ENCODE results near the gene SPDEF. TPM values are rescaled to one million over a fixed set of nuclear protein-coding genes. Genes with fewer than 3 reads are reported as not detected.

SPDEF gene
- total and polyA plus RNA-seq, 10 of the 15 experiments (the other 5 are each of a cell fraction or from before 2014, with no cell fraction given): not detected

GRCh38 chr6:34559651-34560365, 3.7 kb upstream of the SPDEF start:
- intact Hi-C loops (cut with micrococcal nuclease; ENCODE audit: unreplicated experiment): no loop called here

More at GRCh38 chr6:34559651-34560365, 3.7 kb upstream of the SPDEF start:
- 56% methylated on average over 10 of the region's 10 CpGs for WGBS (ENCODE audit: insufficient coverage, insufficient replicate concordance, low lambda C conversion rate, missing lambda C conversion rate)
- in situ Hi-C loops (cut with MboI): no loop called here
- H3K4me3 ChIP-seq: no peak overlapping the region
- no peak overlapping the region for H2AFZ ChIP-seq (ENCODE audit: control insufficient read depth, low read depth, low read length)
- ChIA-PET RAD21 (ENCODE audit: unreplicated experiment) (interaction anchor here (1.0 kb wide), 1 partner anchor 179 kb away, joined by 3 read pairs; no protein-coding TSS in a partner anchor), SMC1A (ENCODE audit: uncharacterized antibody, unreplicated experiment) (interaction anchor here (1.1 kb wide), 1 partner anchor 51 kb away, joined by 4 read pairs; no protein-coding TSS in a partner anchor), POLR2A (no interaction called here), CTCF (interaction anchor here (1.4 kb wide), 1 partner anchor 99 kb away, joined by 5 read pairs; no protein-coding TSS in a partner anchor)
- no peak overlapping the region for H3K27ac ChIP-seq (ENCODE audit: control insufficient read depth, insufficient read depth)
- H3K9me3 ChIP-seq (replicated peaks; ENCODE audit: control insufficient read depth, insufficient read depth, low read length): no peaks in the 10 kb centered on the region
- H4K20me1 ChIP-seq (ENCODE audit: control insufficient read depth, insufficient read depth): no peaks in the 10 kb centered on the region
- BruUV-seq (replicated peaks): no TSS peak
- H3K36me3 ChIP-seq (ENCODE audit: control insufficient read depth in 2 of 2, insufficient read depth in 2 of 2, low read length in 1 of 2): no peaks in the 10 kb centered on the region
- H3K79me2 ChIP-seq (ENCODE audit: control insufficient read depth, insufficient read depth, low read length): no peaks in the 10 kb centered on the region
- DNase-seq (ENCODE audit: low read depth, low spot score) (no peak), ATAC-seq (no peak), FAIRE-seq (no peak)
- no peak overlapping the region for H3K9ac ChIP-seq (ENCODE audit: control insufficient read depth, insufficient read depth, low read length)
- no peak overlapping the region for H3K4me2 ChIP-seq (ENCODE audit: control insufficient read depth, insufficient read depth)
- TF ChIP-seq NFYB (IDR thresholded peaks at IDR 0.05; ENCODE audit: insufficient read depth, low read depth, low read length) (no peak), BHLHE40 (IDR thresholded peaks at IDR 0.05; ENCODE audit: borderline replicate concordance in 1 of 2, low read depth in 2 of 2, low read length in 1 of 2) (no peak), RELA (IDR thresholded peaks at IDR 0.05; ENCODE audit: borderline replicate concordance, partially characterized antibody) (no peak), CHD2 (IDR thresholded peaks at IDR 0.05; ENCODE audit: borderline replicate concordance, low read depth, low read length) (no peak), SPI1 (IDR thresholded peaks at IDR 0.05; ENCODE audit: borderline replicate concordance, insufficient read depth, low read depth, low read length) (no peak), MYB (IDR thresholded peaks at IDR 0.05; ENCODE audit: borderline replicate concordance, low read depth, low read length) (no peak), CBFB (IDR thresholded peaks at IDR 0.05; ENCODE audit: low read depth) (no peak), ATF3 (IDR thresholded peaks at IDR 0.05; ENCODE audit: borderline replicate concordance, extremely low read depth, low read depth, low read length) (no peak), JUNB (IDR thresholded peaks at IDR 0.05) (no peak), DPF2 (IDR thresholded peaks at IDR 0.05) (no peak), SREBF2 (IDR thresholded peaks at IDR 0.05; ENCODE audit: low read length) (no peak)
- TF ChIP-seq, protein P1, sequence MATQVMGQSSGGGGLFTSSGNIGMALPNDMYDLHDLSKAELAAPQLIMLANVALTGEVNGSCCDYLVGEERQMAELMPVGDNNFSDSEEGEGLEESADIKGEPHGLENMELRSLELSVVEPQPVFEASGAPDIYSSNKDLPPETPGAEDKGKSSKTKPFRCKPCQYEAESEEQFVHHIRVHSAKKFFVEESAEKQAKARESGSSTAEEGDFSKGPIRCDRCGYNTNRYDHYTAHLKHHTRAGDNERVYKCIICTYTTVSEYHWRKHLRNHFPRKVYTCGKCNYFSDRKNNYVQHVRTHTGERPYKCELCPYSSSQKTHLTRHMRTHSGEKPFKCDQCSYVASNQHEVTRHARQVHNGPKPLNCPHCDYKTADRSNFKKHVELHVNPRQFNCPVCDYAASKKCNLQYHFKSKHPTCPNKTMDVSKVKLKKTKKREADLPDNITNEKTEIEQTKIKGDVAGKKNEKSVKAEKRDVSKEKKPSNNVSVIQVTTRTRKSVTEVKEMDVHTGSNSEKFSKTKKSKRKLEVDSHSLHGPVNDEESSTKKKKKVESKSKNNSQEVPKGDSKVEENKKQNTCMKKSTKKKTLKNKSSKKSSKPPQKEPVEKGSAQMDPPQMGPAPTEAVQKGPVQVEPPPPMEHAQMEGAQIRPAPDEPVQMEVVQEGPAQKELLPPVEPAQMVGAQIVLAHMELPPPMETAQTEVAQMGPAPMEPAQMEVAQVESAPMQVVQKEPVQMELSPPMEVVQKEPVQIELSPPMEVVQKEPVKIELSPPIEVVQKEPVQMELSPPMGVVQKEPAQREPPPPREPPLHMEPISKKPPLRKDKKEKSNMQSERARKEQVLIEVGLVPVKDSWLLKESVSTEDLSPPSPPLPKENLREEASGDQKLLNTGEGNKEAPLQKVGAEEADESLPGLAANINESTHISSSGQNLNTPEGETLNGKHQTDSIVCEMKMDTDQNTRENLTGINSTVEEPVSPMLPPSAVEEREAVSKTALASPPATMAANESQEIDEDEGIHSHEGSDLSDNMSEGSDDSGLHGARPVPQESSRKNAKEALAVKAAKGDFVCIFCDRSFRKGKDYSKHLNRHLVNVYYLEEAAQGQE (IDR thresholded peaks at IDR 0.05; ENCODE audit: low read depth, low read length): no peak
- TF ChIP-seq, protein P2, sequence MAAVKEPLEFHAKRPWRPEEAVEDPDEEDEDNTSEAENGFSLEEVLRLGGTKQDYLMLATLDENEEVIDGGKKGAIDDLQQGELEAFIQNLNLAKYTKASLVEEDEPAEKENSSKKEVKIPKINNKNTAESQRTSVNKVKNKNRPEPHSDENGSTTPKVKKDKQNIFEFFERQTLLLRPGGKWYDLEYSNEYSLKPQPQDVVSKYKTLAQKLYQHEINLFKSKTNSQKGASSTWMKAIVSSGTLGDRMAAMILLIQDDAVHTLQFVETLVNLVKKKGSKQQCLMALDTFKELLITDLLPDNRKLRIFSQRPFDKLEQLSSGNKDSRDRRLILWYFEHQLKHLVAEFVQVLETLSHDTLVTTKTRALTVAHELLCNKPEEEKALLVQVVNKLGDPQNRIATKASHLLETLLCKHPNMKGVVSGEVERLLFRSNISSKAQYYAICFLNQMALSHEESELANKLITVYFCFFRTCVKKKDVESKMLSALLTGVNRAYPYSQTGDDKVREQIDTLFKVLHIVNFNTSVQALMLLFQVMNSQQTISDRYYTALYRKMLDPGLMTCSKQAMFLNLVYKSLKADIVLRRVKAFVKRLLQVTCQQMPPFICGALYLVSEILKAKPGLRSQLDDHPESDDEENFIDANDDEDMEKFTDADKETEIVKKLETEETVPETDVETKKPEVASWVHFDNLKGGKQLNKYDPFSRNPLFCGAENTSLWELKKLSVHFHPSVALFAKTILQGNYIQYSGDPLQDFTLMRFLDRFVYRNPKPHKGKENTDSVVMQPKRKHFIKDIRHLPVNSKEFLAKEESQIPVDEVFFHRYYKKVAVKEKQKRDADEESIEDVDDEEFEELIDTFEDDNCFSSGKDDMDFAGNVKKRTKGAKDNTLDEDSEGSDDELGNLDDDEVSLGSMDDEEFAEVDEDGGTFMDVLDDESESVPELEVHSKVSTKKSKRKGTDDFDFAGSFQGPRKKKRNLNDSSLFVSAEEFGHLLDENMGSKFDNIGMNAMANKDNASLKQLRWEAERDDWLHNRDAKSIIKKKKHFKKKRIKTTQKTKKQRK (IDR thresholded peaks at IDR 0.05; ENCODE audit: low read depth, low read length): no peak
- TF ChIP-seq, protein P3, sequence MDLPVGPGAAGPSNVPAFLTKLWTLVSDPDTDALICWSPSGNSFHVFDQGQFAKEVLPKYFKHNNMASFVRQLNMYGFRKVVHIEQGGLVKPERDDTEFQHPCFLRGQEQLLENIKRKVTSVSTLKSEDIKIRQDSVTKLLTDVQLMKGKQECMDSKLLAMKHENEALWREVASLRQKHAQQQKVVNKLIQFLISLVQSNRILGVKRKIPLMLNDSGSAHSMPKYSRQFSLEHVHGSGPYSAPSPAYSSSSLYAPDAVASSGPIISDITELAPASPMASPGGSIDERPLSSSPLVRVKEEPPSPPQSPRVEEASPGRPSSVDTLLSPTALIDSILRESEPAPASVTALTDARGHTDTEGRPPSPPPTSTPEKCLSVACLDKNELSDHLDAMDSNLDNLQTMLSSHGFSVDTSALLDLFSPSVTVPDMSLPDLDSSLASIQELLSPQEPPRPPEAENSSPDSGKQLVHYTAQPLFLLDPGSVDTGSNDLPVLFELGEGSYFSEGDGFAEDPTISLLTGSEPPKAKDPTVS (IDR thresholded peaks at IDR 0.05; ENCODE audit: low read depth, low read length): no peak
- no peaks in the 10 kb centered on the region for H3K4me1 ChIP-seq (ENCODE audit: control insufficient read depth, insufficient read depth, low read length)
- H3K27me3 ChIP-seq (replicated peaks in 1 of 2; ENCODE audit: control insufficient read depth in 2 of 2, insufficient read depth in 2 of 2, low read length in 1 of 2): no peaks in the 10 kb centered on the region; a peak in 1 of 4 replicates

All from GM12878 (cell line).